IMR-90 (cell line): ENCODE data around the gene HAGH. TPM values are rescaled to one million over a fixed set of nuclear protein-coding genes. Genes with fewer than 3 reads are reported as not detected.

Experiments
- ATAC-seq: fragments of 200-7000 bp; cut with Tn5 transposase; 2 replicates; pipeline ENCODE4 v1.9.1; 2020; ENCODE audit warnings: low read depth, mild to moderate bottlenecking, moderate library complexity
- BruUV-seq: library from RNA; stranded (reverse); fragments of 400-500 nt; replicated peaks from 2 replicates; lab custom pipeline; 2021; lab: Mats Ljungman, UMichigan
- CTCF ChIA-PET: fragments of 300-600 bp; formaldehyde crosslinking; extraction: SDS; loops from one replicate; lab custom pipeline; 2021; ENCODE audit warnings: antibody characterized with exemption; lab: Yijun Ruan, JAX
- POLR2A ChIA-PET: fragments of 300-600 bp; sonication (Branson Sonifier 250); formaldehyde crosslinking; loops from one replicate; lab custom pipeline; 2022; ENCODE audit warnings: antibody characterized with exemption; ENCODE audit not compliant: unreplicated experiment; lab: Charles Lee
- DNase-seq: peaks from one replicate; pipeline ENCODE4 v3.0.0; 2013
- H2AFZ ChIP-seq: replicated peaks from 2 replicates; pipeline ENCODE3; 2013; ENCODE audit warnings: low read length, mild to moderate bottlenecking; ENCODE audit not compliant: poor library complexity
- H2AK5ac ChIP-seq: 2 replicates; pipeline ENCODE4 v1.6.1; 2013; ENCODE audit warnings: low read depth, low read length, inconsistent platforms
- H2AK9ac ChIP-seq: replicated peaks from 2 replicates; pipeline ENCODE3; 2013; ENCODE audit warnings: mild to moderate bottlenecking, low read depth, low read length, moderate library complexity; ENCODE audit not compliant: poor library complexity
- H2BK120ac ChIP-seq: 2 replicates; pipeline ENCODE4 v1.6.1; 2013; ENCODE audit warnings: low read depth, low read length, inconsistent platforms
- H2BK15ac ChIP-seq: 3 replicates; pipeline ENCODE4 v1.6.1; 2013; ENCODE audit warnings: low read depth, low read length, inconsistent platforms
- H2BK20ac ChIP-seq: 2 replicates; pipeline ENCODE4 v1.6.1; 2013; ENCODE audit warnings: low read depth, mild to moderate bottlenecking, inconsistent platforms, low read length, moderate library complexity
- H2BK5ac ChIP-seq: 2 replicates; pipeline ENCODE4 v1.6.1; 2013; ENCODE audit warnings: mild to moderate bottlenecking, low read depth, low read length, inconsistent platforms; ENCODE audit not compliant: poor library complexity, severe bottlenecking
- H3K14ac ChIP-seq: replicated peaks from 2 replicates; pipeline ENCODE4 v1.6.1; 2013; ENCODE audit warnings: low read depth, low read length, inconsistent platforms
- H3K18ac ChIP-seq: 2 replicates; pipeline ENCODE4 v1.6.1; 2013; ENCODE audit warnings: low read depth, low read length, control low read depth
- H3K23ac ChIP-seq: 2 replicates; pipeline ENCODE4 v1.6.1; 2013; ENCODE audit warnings: low read depth, low read length, inconsistent platforms
- H3K27ac ChIP-seq: 2 replicates; pipeline ENCODE4 v1.5.1; 2013; ENCODE audit warnings: mild to moderate bottlenecking, control low read depth, low read length; ENCODE audit not compliant: insufficient read depth
- H3K27me3 ChIP-seq: 2 replicates; pipeline ENCODE4 v1.6.1; 2013; ENCODE audit warnings: low read length; ENCODE audit not compliant: control insufficient read depth, insufficient read depth
- H3K36me3 ChIP-seq: 2 replicates; pipeline ENCODE4 v1.6.1; 2013; ENCODE audit warnings: low read length, mixed read lengths; ENCODE audit not compliant: control insufficient read depth, insufficient read depth
- H3K4ac ChIP-seq: 2 replicates; pipeline ENCODE4 v1.6.1; 2013; ENCODE audit warnings: low read depth, low read length, inconsistent platforms
- H3K4me1 ChIP-seq: 2 replicates; pipeline ENCODE4 v1.6.1; 2013; ENCODE audit warnings: low read length, mixed read lengths; ENCODE audit not compliant: control insufficient read depth, insufficient read depth
- H3K4me2 ChIP-seq: 2 replicates; pipeline ENCODE4 v1.6.1; 2013; ENCODE audit warnings: low read depth, mild to moderate bottlenecking, control low read depth, low read length, moderate library complexity
- H3K4me3 ChIP-seq: 2 replicates; pipeline ENCODE4 v1.5.1; 2013; ENCODE audit warnings: low read depth, mild to moderate bottlenecking, control low read depth, low read length, moderate library complexity; ENCODE audit not compliant: insufficient read depth
- H3K56ac ChIP-seq: 2 replicates; pipeline ENCODE4 v1.6.1; 2013; ENCODE audit warnings: low read length, inconsistent platforms; ENCODE audit not compliant: insufficient read depth; ENCODE audit errors: extremely low read depth
- H3K79me1 ChIP-seq, 2 experiments: 2 replicates each; pipeline ENCODE4 v1.6.1; 2013; ENCODE audit warnings: low read length in 2 of 2, inconsistent platforms in 1 of 2, low read depth in 1 of 2
- H3K9ac ChIP-seq: 2 replicates; pipeline ENCODE4 v1.6.1; 2013; ENCODE audit warnings: low read depth, low read length, control low read depth
- H3K9me1 ChIP-seq: 2 replicates; pipeline ENCODE4 v1.6.1; 2013; ENCODE audit warnings: low read length, inconsistent platforms; ENCODE audit not compliant: insufficient read depth
- H3K9me3 ChIP-seq: 2 replicates; pipeline ENCODE4 v1.6.1; 2013; ENCODE audit warnings: low read length; ENCODE audit not compliant: control insufficient read depth, insufficient read depth
- H4K20me1 ChIP-seq: 2 replicates; pipeline ENCODE4 v1.6.1; 2013; ENCODE audit warnings: low read length, inconsistent platforms; ENCODE audit not compliant: insufficient read depth
- H4K5ac ChIP-seq: 2 replicates; pipeline ENCODE4 v1.6.1; 2013; ENCODE audit warnings: mild to moderate bottlenecking, low read depth, low read length, control low read depth
- H4K8ac ChIP-seq, 2 experiments: 2 replicates each; pipeline ENCODE4 v1.6.1; 2013; ENCODE audit warnings: low read depth in 2 of 2, low read length in 2 of 2, control low read depth in 1 of 2, inconsistent platforms in 1 of 2
- H4K91ac ChIP-seq: 2 replicates; pipeline ENCODE4 v1.6.1; 2013; ENCODE audit warnings: low read depth, low read length, inconsistent platforms; ENCODE audit not compliant: insufficient read depth
- BHLHE40 ChIP-seq: fragments of 150-350 bp; IDR thresholded peaks from 2 replicates; pipeline ENCODE4 v1.6.1; 2016; ENCODE audit warnings: mild to moderate bottlenecking, low read depth, low read length
- CEBPB ChIP-seq: IDR thresholded peaks from 2 replicates; pipeline ENCODE4 v1.6.1; 2012; ENCODE audit warnings: low read depth, low read length, improper control_type of control experiment
- FOS ChIP-seq: fragments of 150-350 bp; IDR thresholded peaks from 2 replicates; pipeline ENCODE4 v1.6.1; 2016; ENCODE audit warnings: low read depth, low read length
- MAFK ChIP-seq: IDR thresholded peaks from 2 replicates; pipeline ENCODE4 v1.6.1; 2012; ENCODE audit warnings: low read depth, low read length, improper control_type of control experiment
- MAZ ChIP-seq: IDR thresholded peaks from 2 replicates; pipeline ENCODE4 v1.6.1; 2012; ENCODE audit warnings: low read depth, mild to moderate bottlenecking, low read length, improper control_type of control experiment, moderate library complexity, borderline replicate concordance
- MXI1 ChIP-seq: IDR thresholded peaks from 2 replicates; pipeline ENCODE4 v1.6.1; 2012; ENCODE audit warnings: low read depth, mild to moderate bottlenecking, low read length, moderate library complexity, borderline replicate concordance
- NFE2L2 ChIP-seq: fragments of 150-350 bp; IDR thresholded peaks from 2 replicates; pipeline ENCODE4 v1.6.1; 2016; ENCODE audit warnings: low read depth, mild to moderate bottlenecking, low read length
- POLR2A ChIP-seq: IDR thresholded peaks from 2 replicates; pipeline ENCODE4 v1.6.1; 2012; ENCODE audit warnings: mild to moderate bottlenecking, low read depth, low read length
- SMC3 ChIP-seq: fragments of 150-350 bp; IDR thresholded peaks from 2 replicates; pipeline ENCODE4 v1.6.1; 2016; ENCODE audit warnings: low read depth, mild to moderate bottlenecking, antibody characterized with exemption, low read length, moderate library complexity
- WGBS, 2 experiments: methylation state at CpG; one replicate each; pipeline versions ENCODE4 v1.1.5 to v1.1.7; 2013; ENCODE audit warnings: missing lambda C conversion rate in 2 of 2; ENCODE audit not compliant: insufficient read length in 1 of 2; ENCODE audit errors: extremely low coverage in 2 of 2; 5-methylcytosine and 5-hydroxymethylcytosine counted together
- dilution Hi-C: fragments of 300-500 bp; cut with HindIII; formaldehyde crosslinking; loops from one replicate; pipeline ENCODE4 v1.14.3; 2018; ENCODE audit warnings: low sequenced_read_pairs; ENCODE audit not compliant: unreplicated experiment
- in situ Hi-C: fragments of 300-500 bp; cut with MboI; formaldehyde crosslinking; loops from 3 replicates; pipeline ENCODE4 v1.14.3; 2019; ENCODE audit warnings: low sequenced_read_pairs, inconsistent platforms, mixed read lengths
- intact Hi-C: fragments of 100-400 bp; cut with micrococcal nuclease; formaldehyde crosslinking; loops from 2 replicates; pipeline ENCODE4 v1.10.0; 2022
- polyA plus RNA-seq, 3 experiments: library from polyadenylated mRNA; depleted of rRNA; stranded (reverse); fragments of >200 nt; gene quantifications; 2 replicates each; pipeline ENCODE4 v1.2.3, GENCODE V29; 2012; ENCODE audit warnings: low replicate concordance in 1 of 3
- total RNA-seq: library from RNA; depleted of rRNA; stranded (reverse); fragments of >200 nt; gene quantifications from 2 replicates; pipeline ENCODE4 v1.2.3, GENCODE V29; 2012
- TF ChIP-seq, protein P1 (sequence below): conservative IDR thresholded peaks from 2 replicates; pipeline ENCODE4 v1.5.1; 2012; ENCODE audit warnings: mild to moderate bottlenecking, low read depth, low read length, improper control_type of control experiment
- TF ChIP-seq, protein P2 (sequence below): fragments of 150-350 bp; IDR thresholded peaks from 2 replicates; pipeline ENCODE4 v1.6.1; 2016; ENCODE audit warnings: low read depth, mild to moderate bottlenecking, low read length, moderate library complexity, borderline replicate concordance

The HAGH gene
- total and polyA plus RNA-seq, 2 of the 4 experiments (the other 2 are of a cell fraction) = 30.8 to 52.2 TPM

DNA sequence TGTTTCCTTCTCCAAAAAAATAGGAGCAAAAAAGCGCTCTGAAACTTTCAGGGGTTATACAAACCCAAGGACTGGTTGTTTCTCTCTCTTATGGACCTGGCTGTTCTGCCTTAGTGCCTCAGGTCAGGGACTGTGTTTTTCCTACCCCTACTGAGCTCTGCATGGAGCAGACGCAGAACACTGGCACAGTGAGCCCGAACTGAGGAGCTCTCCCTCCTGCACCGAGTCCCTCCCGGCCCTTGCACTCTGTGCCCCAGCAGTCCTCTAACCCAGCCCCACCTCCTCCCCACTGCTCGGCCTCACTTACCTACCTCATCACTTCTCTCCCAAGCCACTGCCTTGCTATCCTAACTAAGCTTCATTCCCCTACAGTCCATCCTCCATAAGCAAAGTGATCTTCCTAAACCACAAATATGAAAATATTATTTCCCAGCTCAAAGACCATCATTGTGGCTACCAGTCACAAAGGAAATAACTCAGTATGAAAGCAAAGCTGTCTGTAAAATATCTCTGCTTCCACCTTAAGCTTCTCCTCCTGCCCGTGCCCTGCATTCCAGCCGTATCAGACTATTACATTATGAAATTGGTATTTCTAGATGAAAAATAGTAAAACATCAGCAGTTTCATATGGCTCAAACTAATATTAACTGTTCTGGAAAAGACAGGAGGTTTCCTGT, 31.7 kb upstream of the HAGH start:
- H2BK15ac ChIP-seq = no peak overlapping the region
- in situ Hi-C loops (no loop called here), dilution Hi-C loops (no loop called here), intact Hi-C loops (no loop called here)
- H3K4me2 ChIP-seq = peak overlapping the region; percentile 58; the same call in 1 of the 2 replicates
- no peak overlapping the region for H3K23ac ChIP-seq
- H3K56ac ChIP-seq = no peak overlapping the region
- no peak overlapping the region for H2BK20ac ChIP-seq
- no peak overlapping the region for H3K9ac ChIP-seq
- H2BK5ac ChIP-seq = no peak overlapping the region
- peaks cover 57% of the 10 kb centered on the region for H3K27me3 ChIP-seq
- no peaks in the 10 kb centered on the region for H4K20me1 ChIP-seq
- H3K18ac ChIP-seq = no peak overlapping the region
- no peaks in the 10 kb centered on the region for H3K79me1 ChIP-seq
- ChIA-PET POLR2A (interaction anchor here (0.5 kb wide), 1 partner anchor 9 kb away, joined by 4 read pairs; no protein-coding TSS in a partner anchor), CTCF (no interaction called here)
- H3K9me1 ChIP-seq = no peaks in the 10 kb centered on the region
- no peak overlapping the region for H3K4ac ChIP-seq
- TF ChIP-seq, protein P1, sequence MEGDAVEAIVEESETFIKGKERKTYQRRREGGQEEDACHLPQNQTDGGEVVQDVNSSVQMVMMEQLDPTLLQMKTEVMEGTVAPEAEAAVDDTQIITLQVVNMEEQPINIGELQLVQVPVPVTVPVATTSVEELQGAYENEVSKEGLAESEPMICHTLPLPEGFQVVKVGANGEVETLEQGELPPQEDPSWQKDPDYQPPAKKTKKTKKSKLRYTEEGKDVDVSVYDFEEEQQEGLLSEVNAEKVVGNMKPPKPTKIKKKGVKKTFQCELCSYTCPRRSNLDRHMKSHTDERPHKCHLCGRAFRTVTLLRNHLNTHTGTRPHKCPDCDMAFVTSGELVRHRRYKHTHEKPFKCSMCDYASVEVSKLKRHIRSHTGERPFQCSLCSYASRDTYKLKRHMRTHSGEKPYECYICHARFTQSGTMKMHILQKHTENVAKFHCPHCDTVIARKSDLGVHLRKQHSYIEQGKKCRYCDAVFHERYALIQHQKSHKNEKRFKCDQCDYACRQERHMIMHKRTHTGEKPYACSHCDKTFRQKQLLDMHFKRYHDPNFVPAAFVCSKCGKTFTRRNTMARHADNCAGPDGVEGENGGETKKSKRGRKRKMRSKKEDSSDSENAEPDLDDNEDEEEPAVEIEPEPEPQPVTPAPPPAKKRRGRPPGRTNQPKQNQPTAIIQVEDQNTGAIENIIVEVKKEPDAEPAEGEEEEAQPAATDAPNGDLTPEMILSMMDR = no peak
- TF ChIP-seq POLR2A (no peak), MAFK (no peak), SMC3 (no peak), MAZ (no peak), CEBPB (no peak), NFE2L2 (no peak), MXI1 (no peak), FOS (no peak), BHLHE40 (no peak)
- TF ChIP-seq, protein P2, sequence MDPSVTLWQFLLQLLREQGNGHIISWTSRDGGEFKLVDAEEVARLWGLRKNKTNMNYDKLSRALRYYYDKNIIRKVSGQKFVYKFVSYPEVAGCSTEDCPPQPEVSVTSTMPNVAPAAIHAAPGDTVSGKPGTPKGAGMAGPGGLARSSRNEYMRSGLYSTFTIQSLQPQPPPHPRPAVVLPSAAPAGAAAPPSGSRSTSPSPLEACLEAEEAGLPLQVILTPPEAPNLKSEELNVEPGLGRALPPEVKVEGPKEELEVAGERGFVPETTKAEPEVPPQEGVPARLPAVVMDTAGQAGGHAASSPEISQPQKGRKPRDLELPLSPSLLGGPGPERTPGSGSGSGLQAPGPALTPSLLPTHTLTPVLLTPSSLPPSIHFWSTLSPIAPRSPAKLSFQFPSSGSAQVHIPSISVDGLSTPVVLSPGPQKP = no peak
- DNase-seq = peak; percentile 7
- no peak overlapping the region for H4K91ac ChIP-seq
- no peak overlapping the region for H3K14ac ChIP-seq
- H3K9me3 ChIP-seq = no peaks in the 10 kb centered on the region
- H3K4me1 ChIP-seq = peaks cover 2% of the 10 kb centered on the region; the same call in 1 of the 2 replicates
- no peak overlapping the region for H3K27ac ChIP-seq
- no peak overlapping the region for H2AK9ac ChIP-seq
- no peak overlapping the region for H2AFZ ChIP-seq
- no peak overlapping the region for H2AK5ac ChIP-seq
- H3K4me3 ChIP-seq = no peak overlapping the region
- ATAC-seq = peak; percentile 46
- H2BK120ac ChIP-seq = no peak overlapping the region
- WGBS, 2 experiments = 3% methylated on average over 5 of the region's 8 CpGs; no CpG with 5 or more reads in 1 of the 2 experiments
- no TSS peak for BruUV-seq
- no peaks in the 10 kb centered on the region for H3K36me3 ChIP-seq
- no peak overlapping the region for H4K8ac ChIP-seq
- H4K5ac ChIP-seq = no peak overlapping the region
